Adrenal gland (tissue), 12 donors: ENCODE measurements around the gene IFITM1. TPM values are rescaled to one million over a fixed set of nuclear protein-coding genes. Genes with fewer than 3 reads are reported as not detected.
"Not testable (repeated sequence)": the region's sequence is repeated elsewhere in the genome, so short reads cannot be mapped to it uniquely, and the experiment has no call there.

Source experiments
- DNase-seq, 7 donors: peaks; one replicate each; pipeline ENCODE4 v3.0.0-alpha.2; 2019 to 2020
- H3K27ac ChIP-seq, 5 donors: fragments of 200-600 bp; sonication (generic) in 4 of 5; 1 replicate in 3 of 5; 2 replicates in 2 of 5; pipeline versions ENCODE4 v1.5.1 to v1.8.0; 2016 to 2020; ENCODE audit warnings: mild to moderate bottlenecking in 1 of 5
- H3K27me3 ChIP-seq: fragments of 200-600 bp; 2 replicates; pipeline ENCODE4 v1.8.0; 2021
- H3K36me3 ChIP-seq, 2 donors: fragments of 200-600 bp; replicated peaks in 1 of 2; 1 replicate in 1 of 2; 2 replicates in 1 of 2; pipeline versions ENCODE4 v1.5.1 to v1.8.0; 2018 to 2022
- H3K4me1 ChIP-seq, 2 donors: fragments of 200-600 bp; replicated peaks in 1 of 2; 1 replicate in 1 of 2; 2 replicates in 1 of 2; pipeline versions ENCODE4 v1.5.1 to v1.8.0; 2018 to 2021
- H3K4me3 ChIP-seq, 4 donors: fragments of 200-600 bp; sonication (generic) in 3 of 4; one replicate each; pipeline ENCODE4 v1.5.1; 2016 to 2018
- H3K9me3 ChIP-seq, 3 donors: fragments of 200-600 bp; sonication (generic) in 1 of 3; replicated peaks in 1 of 3; 1 replicate in 2 of 3; 2 replicates in 1 of 3; pipeline versions ENCODE4 v1.5.1 to v1.8.0; 2016 to 2021
- POLR2A ChIP-seq, 2 donors: fragments of 450-650 bp; IDR thresholded peaks; one replicate each; pipeline ENCODE4 v1.6.1; 2017; ENCODE audit warnings: antibody characterized with exemption in 2 of 2, mild to moderate bottlenecking in 2 of 2, moderate library complexity in 1 of 2
- WGBS, 4 donors: extraction: QIAGEN DNeasy Blood & Tissue Kit in 2 of 4; methylation state at CpG; one replicate each; pipeline versions ENCODE4 v1.1.5 to v1.1.7; 2013 to 2017; 5-methylcytosine and 5-hydroxymethylcytosine counted together
- intact Hi-C, 2 donors: fragments of 100-400 bp; cut with DNase I; formaldehyde crosslinking; loops; one replicate each; pipeline versions ENCODE4 v1.14.1 to v1.15.0; 2022 to 2023
- polyA plus RNA-seq, 3 donors: library from polyadenylated mRNA; stranded (reverse); fragments of 200-250 nt in 2 of 3; fragments of 350-450 nt in 1 of 3; fragmentation: Illumina TruSeq in 1 of 3; extraction: RNeasy Lipid Tissue Mini Kit (QIAGEN cat#74804) in 1 of 3; gene quantifications; one replicate each; pipeline ENCODE4 v1.2.3, GENCODE V29; 2013 to 2014
- total RNA-seq, 9 donors: library from RNA; depleted of rRNA in 4 of 9; stranded (reverse); fragments of >200 nt in 4 of 9; fragments of 120-200 nt in 1 of 9; fragmentation: NEBNext Ultra II Directional in 1 of 9; extraction: Animal tissue kit (Norgen Biotek cat#: 25700) in 1 of 9; gene quantifications; one replicate each; pipeline versions ENCODE4 v1.1.0 to v1.2.4, GENCODE V29; 2013 to 2023
- TF ChIP-seq, protein P1 (sequence below), 6 experiments: fragments of 450-650 bp in 4 of 6; fragments of 200-600 bp in 2 of 6; sonication (generic) in 1 of 6; IDR thresholded peaks; 1 replicate in 5 of 6; 2 replicates in 1 of 6; pipeline versions ENCODE4 v1.5.1 to v1.8.0; 2016 to 2021; ENCODE audit warnings: antibody characterized with exemption in 6 of 6, mild to moderate bottlenecking in 2 of 6, moderate library complexity in 1 of 6
- donor health status: healthy with polysubstance abuse.
- donor health status: Bipolar disorder and iron deficiency.
- donor health status: DM: yes; HTN: yes; CAD: no.
- donor health status: DM: no; HTN: no; CAD: no.
- donor health status: DM: no; HTN: no; CAD: no.
- donor health status: DM: yes; HTN: yes; CAD: no.

IFITM1 gene
- total and polyA plus RNA-seq, 12 donors: 12.1 to 360 (median 85.3) TPM

DNA sequence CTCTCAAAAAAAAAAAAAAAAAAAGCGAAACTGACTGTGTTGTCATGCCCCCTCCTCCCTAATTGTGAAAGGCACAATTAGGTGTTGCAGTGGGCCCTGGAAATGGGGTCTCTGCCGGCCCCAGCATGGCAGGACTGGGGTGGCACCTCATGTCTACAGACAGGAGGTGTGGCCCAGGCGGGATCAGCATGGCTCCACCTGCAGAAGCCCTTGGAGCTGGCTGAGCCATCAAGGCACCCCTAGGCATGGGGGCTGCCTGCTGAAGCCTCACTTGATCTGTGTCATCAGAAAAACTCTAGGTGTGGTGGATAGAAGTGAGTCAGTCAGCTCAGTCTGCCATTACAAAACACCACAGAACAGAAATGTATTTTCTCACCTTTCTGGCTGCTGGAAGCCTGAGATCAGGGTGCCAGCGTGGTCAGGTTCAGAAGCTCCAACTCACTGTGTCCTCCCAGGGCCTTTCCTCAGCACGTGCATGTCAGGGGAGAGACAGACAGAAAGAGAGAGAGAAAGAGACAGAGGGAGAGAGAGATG, 45.4 kb downstream of the IFITM1 start:
- 66 to 78% (median 73%) methylated on average over 5 of the region's 5 CpGs for WGBS, 4 donors
- Histone ChIP-seq H3K27me3 (peaks cover 3% of the 10 kb centered on the region), H3K4me1 (peaks cover 6 to 9% of the 10 kb centered on the region in 2 donors), H3K4me3 (no peak overlapping the region), H3K36me3 (no peaks in the 10 kb centered on the region), H3K27ac (no peak overlapping the region), H3K9me3 (no peaks in the 10 kb centered on the region)
- intact Hi-C loops: loop anchor here in 1 of 2 donors (5.0 kb wide), 1 partner anchor 52 kb away; the partner anchor contains the start of gene IFITM2
- TF ChIP-seq, protein P1, sequence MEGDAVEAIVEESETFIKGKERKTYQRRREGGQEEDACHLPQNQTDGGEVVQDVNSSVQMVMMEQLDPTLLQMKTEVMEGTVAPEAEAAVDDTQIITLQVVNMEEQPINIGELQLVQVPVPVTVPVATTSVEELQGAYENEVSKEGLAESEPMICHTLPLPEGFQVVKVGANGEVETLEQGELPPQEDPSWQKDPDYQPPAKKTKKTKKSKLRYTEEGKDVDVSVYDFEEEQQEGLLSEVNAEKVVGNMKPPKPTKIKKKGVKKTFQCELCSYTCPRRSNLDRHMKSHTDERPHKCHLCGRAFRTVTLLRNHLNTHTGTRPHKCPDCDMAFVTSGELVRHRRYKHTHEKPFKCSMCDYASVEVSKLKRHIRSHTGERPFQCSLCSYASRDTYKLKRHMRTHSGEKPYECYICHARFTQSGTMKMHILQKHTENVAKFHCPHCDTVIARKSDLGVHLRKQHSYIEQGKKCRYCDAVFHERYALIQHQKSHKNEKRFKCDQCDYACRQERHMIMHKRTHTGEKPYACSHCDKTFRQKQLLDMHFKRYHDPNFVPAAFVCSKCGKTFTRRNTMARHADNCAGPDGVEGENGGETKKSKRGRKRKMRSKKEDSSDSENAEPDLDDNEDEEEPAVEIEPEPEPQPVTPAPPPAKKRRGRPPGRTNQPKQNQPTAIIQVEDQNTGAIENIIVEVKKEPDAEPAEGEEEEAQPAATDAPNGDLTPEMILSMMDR (IDR thresholded peaks at IDR 0.05): no peak
- no peak for TF ChIP-seq POLR2A (IDR thresholded peaks at IDR 0.05)
- peak in 1 of 7 donors; percentile 4 for DNase-seq

DNA sequence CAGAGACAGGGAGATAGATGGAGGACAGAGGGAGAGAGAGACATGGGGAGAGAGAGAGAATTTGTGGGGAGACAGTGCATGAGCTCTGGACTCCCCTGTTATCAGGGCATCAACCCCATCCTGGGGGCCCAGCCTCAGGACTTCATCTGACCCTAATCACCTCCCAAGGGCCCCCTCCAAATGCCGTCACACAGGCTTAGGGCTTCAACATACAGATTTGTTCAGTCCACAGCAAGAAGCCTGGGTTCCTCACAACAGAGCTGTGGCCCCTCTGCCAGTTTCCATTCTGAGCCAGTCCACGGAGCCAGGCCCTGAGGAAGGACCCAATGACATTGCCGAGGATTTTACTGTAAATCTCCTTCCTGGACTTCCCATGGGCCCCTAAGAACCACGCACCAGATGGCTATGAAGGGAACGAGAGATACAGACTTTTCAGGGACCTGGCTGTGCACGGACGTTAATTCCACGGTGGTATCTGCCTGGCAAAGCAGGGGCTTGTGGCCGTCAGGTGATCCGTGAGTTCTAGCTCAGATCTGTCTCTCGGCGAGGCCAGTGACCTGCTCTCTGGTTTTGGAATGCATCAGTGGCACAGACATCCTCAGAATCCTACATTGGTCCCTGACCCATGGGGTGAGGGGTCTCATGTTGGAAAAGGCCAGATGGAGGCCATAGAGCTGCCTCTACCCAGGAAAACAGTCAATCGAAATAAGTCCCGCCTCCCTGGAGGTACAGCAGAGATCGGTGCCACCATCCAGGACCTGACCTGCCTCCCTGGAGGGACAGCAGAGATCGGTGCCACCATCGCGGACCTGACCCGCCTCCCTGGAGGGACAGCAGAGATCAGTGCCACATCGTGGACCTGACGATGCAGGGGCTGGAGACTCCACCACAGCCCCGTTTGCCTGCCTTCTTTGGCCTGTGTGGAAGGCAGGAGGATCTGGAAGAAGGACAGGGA, 46.8 kb downstream of the IFITM1 start:
- Histone ChIP-seq H3K4me3 (no peak overlapping the region), H3K27me3 (peaks cover 15% of the 10 kb centered on the region), H3K4me1 (peaks cover 2% of the 10 kb centered on the region in 2 donors), H3K9me3 (no peaks in the 10 kb centered on the region), H3K36me3 (no peaks in the 10 kb centered on the region), H3K27ac (no peak overlapping the region)
- WGBS, 4 donors: 76 to 86% (median 80%) methylated on average over 15 to 22 of the region's 22 CpGs
- DNase-seq: peak in 1 of 7 donors; percentile 5
- TF ChIP-seq, protein P1 (IDR thresholded peaks at IDR 0.05): no peak
- TF ChIP-seq POLR2A (IDR thresholded peaks at IDR 0.05): no peak
- intact Hi-C loops: loop anchor here in 1 of 2 donors (5.0 kb wide), 2 partner anchors 63 to 163 kb away; partner anchors contain the start of gene IFITM5

DNA sequence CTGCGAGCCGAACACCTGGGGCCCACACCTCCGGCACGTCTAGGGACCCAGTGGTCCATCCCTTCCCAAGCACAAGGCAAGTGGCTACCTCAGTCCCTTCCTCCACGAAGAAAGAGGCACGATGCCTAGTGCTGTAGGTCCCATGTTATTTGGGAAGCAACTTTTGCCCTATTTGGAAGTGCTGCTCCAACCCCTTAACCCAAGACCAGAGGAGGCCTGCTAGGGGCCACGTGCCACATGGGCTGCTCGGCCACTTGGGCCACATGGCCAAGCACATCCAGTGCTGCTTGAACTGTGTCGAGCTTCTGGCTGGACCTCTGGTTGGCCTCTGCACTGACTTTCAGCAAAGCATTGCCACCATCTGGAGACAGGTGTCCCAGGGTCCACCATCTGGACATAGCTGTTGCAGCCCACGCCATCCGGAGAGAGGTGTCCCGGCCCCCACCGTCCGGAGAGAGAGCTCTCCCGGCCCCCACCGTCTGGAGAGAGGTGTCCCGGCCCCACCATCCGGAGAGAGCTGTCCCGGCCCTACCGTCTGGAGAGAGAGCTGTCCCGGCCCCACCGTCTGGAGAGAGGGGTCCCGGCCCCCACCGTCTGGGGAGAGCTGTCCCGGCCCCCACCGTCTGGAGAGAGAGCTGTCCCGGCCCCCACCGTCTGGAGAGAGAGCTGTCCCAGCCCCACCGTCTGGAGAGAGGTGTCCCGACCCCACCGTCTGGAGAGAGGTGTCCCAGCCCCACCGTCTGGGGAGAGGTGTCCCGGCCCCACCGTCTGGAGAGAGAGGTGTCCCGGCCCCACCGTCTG, 49.0 kb downstream of the IFITM1 start:
- TF ChIP-seq, protein P1 (IDR thresholded peaks at IDR 0.05): no peak
- no peak for TF ChIP-seq POLR2A (IDR thresholded peaks at IDR 0.05)
- peaks cover 31% of the 10 kb centered on the region for H3K27me3 ChIP-seq

DNA sequence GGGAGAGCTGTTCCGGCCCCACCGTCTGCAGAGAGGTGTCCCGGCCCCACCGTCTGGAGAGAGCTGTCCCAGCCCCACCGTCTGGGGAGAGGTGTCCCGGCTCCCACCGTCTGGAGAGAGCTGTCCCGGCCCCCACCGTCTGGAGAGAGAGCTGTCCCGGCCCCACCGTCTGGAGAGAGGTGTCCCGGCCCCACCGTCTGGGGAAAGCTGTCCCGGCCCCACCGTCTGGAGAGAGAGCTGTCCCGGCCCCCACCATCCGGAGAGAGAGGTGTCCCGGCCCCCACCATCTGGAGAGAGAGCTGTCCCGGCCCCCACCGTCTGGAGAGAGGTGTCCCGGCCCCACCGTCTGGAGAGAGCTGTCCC, 49.6 kb downstream of the IFITM1 start:
- not testable (repeated sequence) for H3K4me1 ChIP-seq, DNase-seq, H3K9me3 ChIP-seq, H3K4me3 ChIP-seq, H3K36me3 ChIP-seq, H3K27ac ChIP-seq
- peaks cover 36% of the 10 kb centered on the region for H3K27me3 ChIP-seq
- intact Hi-C loops: loop anchor here in 1 of 2 donors (5.0 kb wide), 2 partner anchors 66 to 166 kb away; partner anchors contain the start of gene IFITM5
- WGBS, 4 donors: 72 to 80% (median 77%) methylated on average over 2 to 22 of the region's 22 CpGs; no CpG with 5 or more reads in 1 of the 4 donors

More for the DNA sequence above, 49.0 kb downstream of the IFITM1 start:
- Histone ChIP-seq H3K4me1 (no peaks in the 10 kb centered on the region), H3K27ac (no peak overlapping the region), H3K9me3 (no peaks in the 10 kb centered on the region), H3K36me3 (no peaks in the 10 kb centered on the region), H3K4me3 (no peak overlapping the region)
- DNase-seq: peak in 1 of 7 donors; percentile 5
- WGBS, 4 donors: 74 to 94% (median 82%) methylated on average over 4 to 36 of the region's 36 CpGs
- intact Hi-C loops: loop anchor here in 1 of 2 donors (5.0 kb wide), 2 partner anchors 66 to 166 kb away; partner anchors contain the start of gene IFITM5
